Measurements from ENCODE around the gene OPRM1.

DNA sequence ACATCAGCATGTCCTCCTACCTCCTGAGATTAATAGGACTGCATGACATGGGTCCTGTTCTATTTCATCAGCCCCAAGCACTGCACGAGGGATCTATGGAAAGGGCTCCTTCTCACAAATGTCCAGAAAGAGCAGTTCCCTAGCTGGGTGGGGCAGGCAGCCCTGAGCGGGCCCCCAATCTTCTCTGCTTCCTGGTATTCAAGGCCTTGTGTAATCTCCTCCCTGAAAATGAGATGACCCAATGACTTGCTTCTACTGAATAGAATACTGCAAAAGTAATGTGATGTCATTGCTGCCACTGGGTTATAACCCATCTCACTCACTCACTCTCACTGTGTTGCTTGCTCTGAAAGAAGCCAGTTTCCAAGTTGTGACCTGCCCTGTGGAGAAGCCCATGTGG lies 126.4 kb downstream of the OPRM1 start:
- TF ChIP-seq, protein P1, sequence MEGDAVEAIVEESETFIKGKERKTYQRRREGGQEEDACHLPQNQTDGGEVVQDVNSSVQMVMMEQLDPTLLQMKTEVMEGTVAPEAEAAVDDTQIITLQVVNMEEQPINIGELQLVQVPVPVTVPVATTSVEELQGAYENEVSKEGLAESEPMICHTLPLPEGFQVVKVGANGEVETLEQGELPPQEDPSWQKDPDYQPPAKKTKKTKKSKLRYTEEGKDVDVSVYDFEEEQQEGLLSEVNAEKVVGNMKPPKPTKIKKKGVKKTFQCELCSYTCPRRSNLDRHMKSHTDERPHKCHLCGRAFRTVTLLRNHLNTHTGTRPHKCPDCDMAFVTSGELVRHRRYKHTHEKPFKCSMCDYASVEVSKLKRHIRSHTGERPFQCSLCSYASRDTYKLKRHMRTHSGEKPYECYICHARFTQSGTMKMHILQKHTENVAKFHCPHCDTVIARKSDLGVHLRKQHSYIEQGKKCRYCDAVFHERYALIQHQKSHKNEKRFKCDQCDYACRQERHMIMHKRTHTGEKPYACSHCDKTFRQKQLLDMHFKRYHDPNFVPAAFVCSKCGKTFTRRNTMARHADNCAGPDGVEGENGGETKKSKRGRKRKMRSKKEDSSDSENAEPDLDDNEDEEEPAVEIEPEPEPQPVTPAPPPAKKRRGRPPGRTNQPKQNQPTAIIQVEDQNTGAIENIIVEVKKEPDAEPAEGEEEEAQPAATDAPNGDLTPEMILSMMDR (IDR thresholded peaks at IDR 0.05), result no peak
- no peak for TF ChIP-seq POLR2A (IDR thresholded peaks at IDR 0.05)

Measured in breast epithelium (tissue), 3 donors.